Erythroblast (primary cell): Measurements from ENCODE around the gene SPATA6L.

Experiments used
- GATA1 ChIP-seq: IDR thresholded peaks from 2 replicates; pipeline ENCODE4 v1.6.1; 2011; ENCODE audit warnings: low read depth, mild to moderate bottlenecking, control low read depth, low read length, moderate library complexity
- POLR2A ChIP-seq: IDR thresholded peaks from 2 replicates; pipeline ENCODE4 v1.6.1; 2011; ENCODE audit warnings: mild to moderate bottlenecking, low read length

- TF ChIP-seq POLR2A = no peak
- TF ChIP-seq GATA1 = no peak
Measured at GRCh38 chr9:4615778-4616177, 50.5 kb downstream of the SPATA6L start.
